ENCODE data around the gene LAMA4. TPM values are rescaled to one million over a fixed set of nuclear protein-coding genes. Genes with fewer than 3 reads are reported as not detected.

The LAMA4 gene
- polyA plus RNA-seq, 2 of the 4 experiments (the other 2 are of a cell fraction): 1.0 to 3.1 TPM

- Histone ChIP-seq H3K9me3 (no peaks in the 10 kb centered on the region), H3K4me1 (no peaks in the 10 kb centered on the region), H3K27ac (no peak overlapping the region), H3K4me2 (no peak overlapping the region), H3K4me3 (no peak overlapping the region)
- TF ChIP-seq POLR2A (IDR thresholded peaks at IDR 0.05; ENCODE audit: low read length): no peak
- TF ChIP-seq MAFK (IDR thresholded peaks at IDR 0.05; ENCODE audit: partially characterized antibody): no peak
- no peak for TF ChIP-seq MAZ (IDR thresholded peaks at IDR 0.05; ENCODE audit: borderline replicate concordance, low read depth, low read length)
- TF ChIP-seq RARB (CRISPR knock-in tag; IDR thresholded peaks at IDR 0.05): no peak
- TF ChIP-seq, protein P1, sequence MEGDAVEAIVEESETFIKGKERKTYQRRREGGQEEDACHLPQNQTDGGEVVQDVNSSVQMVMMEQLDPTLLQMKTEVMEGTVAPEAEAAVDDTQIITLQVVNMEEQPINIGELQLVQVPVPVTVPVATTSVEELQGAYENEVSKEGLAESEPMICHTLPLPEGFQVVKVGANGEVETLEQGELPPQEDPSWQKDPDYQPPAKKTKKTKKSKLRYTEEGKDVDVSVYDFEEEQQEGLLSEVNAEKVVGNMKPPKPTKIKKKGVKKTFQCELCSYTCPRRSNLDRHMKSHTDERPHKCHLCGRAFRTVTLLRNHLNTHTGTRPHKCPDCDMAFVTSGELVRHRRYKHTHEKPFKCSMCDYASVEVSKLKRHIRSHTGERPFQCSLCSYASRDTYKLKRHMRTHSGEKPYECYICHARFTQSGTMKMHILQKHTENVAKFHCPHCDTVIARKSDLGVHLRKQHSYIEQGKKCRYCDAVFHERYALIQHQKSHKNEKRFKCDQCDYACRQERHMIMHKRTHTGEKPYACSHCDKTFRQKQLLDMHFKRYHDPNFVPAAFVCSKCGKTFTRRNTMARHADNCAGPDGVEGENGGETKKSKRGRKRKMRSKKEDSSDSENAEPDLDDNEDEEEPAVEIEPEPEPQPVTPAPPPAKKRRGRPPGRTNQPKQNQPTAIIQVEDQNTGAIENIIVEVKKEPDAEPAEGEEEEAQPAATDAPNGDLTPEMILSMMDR (IDR thresholded peaks at IDR 0.05): no peak
- TF ChIP-seq, protein P2, sequence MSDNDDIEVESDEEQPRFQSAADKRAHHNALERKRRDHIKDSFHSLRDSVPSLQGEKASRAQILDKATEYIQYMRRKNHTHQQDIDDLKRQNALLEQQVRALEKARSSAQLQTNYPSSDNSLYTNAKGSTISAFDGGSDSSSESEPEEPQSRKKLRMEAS (IDR thresholded peaks at IDR 0.05): no peak
- no peak for TF ChIP-seq FOXS1 (CRISPR knock-in tag; IDR thresholded peaks at IDR 0.05)
- no peak for TF ChIP-seq SREBF2 (IDR thresholded peaks at IDR 0.05)
- no peak for TF ChIP-seq RFX5 (IDR thresholded peaks at IDR 0.05)
- no peak for TF ChIP-seq CHD4 (IDR thresholded peaks at IDR 0.05; ENCODE audit: borderline replicate concordance)
- no peak for TF ChIP-seq SMC3 (IDR thresholded peaks at IDR 0.05)
- FAIRE-seq (no peak), ATAC-seq (no peak), DNase-seq (ENCODE audit: low read depth in 1 of 2, low spot score in 1 of 2) (no peak)
- ChIA-PET CTCF (interaction anchor here (0.6 kb wide), 1 partner anchor 65 kb away, joined by 3 read pairs; no protein-coding TSS in a partner anchor), POLR2A (no interaction called here)
- 66% methylated on average over 4 of the region's 4 CpGs for WGBS (ENCODE audit: missing lambda C conversion rate)
Measured at GRCh38 chr6:112249489-112249888, 4.9 kb downstream of the LAMA4 start.

DNA sequence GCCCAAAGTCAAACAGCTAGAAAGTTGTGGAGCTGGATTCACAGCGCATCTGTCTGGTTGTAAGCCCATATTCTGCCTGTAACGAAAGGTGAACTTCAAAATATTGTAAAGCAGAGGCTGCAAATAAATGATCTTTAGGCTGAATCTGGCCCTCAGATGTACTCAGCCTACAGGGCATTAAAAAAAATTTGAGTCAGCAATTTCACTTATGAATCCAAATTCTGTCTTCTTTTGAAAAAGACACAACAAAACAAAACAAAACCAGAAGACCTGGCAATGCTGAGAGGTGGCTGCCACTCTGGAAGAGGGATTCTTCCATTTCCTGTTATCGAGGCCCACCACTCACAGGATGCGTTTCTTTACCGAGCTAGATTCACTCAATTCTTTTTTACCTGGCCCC, 7.1 kb downstream of the LAMA4 start:
- TF ChIP-seq HEYL (CRISPR knock-in tag; IDR thresholded peaks at IDR 0.05): no peak
- TF ChIP-seq HOXA7 (CRISPR knock-in tag; IDR thresholded peaks at IDR 0.05): no peak
- TF ChIP-seq ZC3H11A (IDR thresholded peaks at IDR 0.05): no peak
- no peak for TF ChIP-seq ATOH8 (CRISPR knock-in tag; IDR thresholded peaks at IDR 0.05; ENCODE audit: low read depth)
- no peak for TF ChIP-seq FOXS1 (CRISPR knock-in tag; IDR thresholded peaks at IDR 0.05)
- no peak for TF ChIP-seq PHF8 (IDR thresholded peaks at IDR 0.05; ENCODE audit: borderline replicate concordance, low read depth)
- TF ChIP-seq KDM5A (IDR thresholded peaks at IDR 0.05): no peak
- peak; percentile 66 for TF ChIP-seq MAFK (IDR thresholded peaks at IDR 0.05; ENCODE audit: partially characterized antibody)
- TF ChIP-seq, protein P3, sequence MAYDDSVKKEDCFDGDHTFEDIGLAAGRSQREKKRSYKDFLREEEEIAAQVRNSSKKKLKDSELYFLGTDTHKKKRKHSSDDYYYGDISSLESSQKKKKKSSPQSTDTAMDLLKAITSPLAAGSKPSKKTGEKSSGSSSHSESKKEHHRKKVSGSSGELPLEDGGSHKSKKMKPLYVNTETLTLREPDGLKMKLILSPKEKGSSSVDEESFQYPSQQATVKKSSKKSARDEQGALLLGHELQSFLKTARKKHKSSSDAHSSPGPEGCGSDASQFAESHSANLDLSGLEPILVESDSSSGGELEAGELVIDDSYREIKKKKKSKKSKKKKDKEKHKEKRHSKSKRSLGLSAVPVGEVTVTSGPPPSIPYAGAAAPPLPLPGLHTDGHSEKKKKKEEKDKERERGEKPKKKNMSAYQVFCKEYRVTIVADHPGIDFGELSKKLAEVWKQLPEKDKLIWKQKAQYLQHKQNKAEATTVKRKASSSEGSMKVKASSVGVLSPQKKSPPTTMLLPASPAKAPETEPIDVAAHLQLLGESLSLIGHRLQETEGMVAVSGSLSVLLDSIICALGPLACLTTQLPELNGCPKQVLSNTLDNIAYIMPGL (CRISPR knock-in tag; IDR thresholded peaks at IDR 0.05; ENCODE audit: borderline replicate concordance): no peak
- WGBS (ENCODE audit: missing lambda C conversion rate): 78% methylated on average over 5 of the region's 5 CpGs
- no peak overlapping the region for H3K27ac ChIP-seq
- CTCF ChIA-PET: no interaction called here
- no peak for FAIRE-seq
- H3K9me3 ChIP-seq: no peaks in the 10 kb centered on the region
- no peak for ATAC-seq
- POLR2A ChIA-PET: no interaction called here
- H3K4me1 ChIP-seq: no peaks in the 10 kb centered on the region
- no peak overlapping the region for H3K4me2 ChIP-seq
- DNase-seq (ENCODE audit: low read depth in 1 of 2, low spot score in 1 of 2): no peak
- no peak overlapping the region for H3K4me3 ChIP-seq

- ATAC-seq: no peak
- ChIA-PET POLR2A (no interaction called here), CTCF (interaction anchor here (1.0 to 1.2 kb wide), 2 partner anchors 8 to 16 kb away, joined by 3 read pairs; no protein-coding TSS in a partner anchor)
- no peak for DNase-seq (ENCODE audit: low read depth in 1 of 2, low spot score in 1 of 2)
- Histone ChIP-seq H3K4me3 (no peak overlapping the region), H3K4me1 (no peaks in the 10 kb centered on the region), H3K4me2 (no peak overlapping the region), H3K27ac (no peak overlapping the region), H3K9me3 (no peaks in the 10 kb centered on the region)
- FAIRE-seq: no peak
- 77% methylated on average over 5 of the region's 5 CpGs for WGBS (ENCODE audit: missing lambda C conversion rate)
- TF ChIP-seq EHF (CRISPR knock-in tag; IDR thresholded peaks at IDR 0.05) (no peak), ZC3H11A (IDR thresholded peaks at IDR 0.05) (no peak), BHLHE40 (IDR thresholded peaks at IDR 0.05; ENCODE audit: low read depth, low read length) (no peak), HOXA7 (CRISPR knock-in tag; IDR thresholded peaks at IDR 0.05) (no peak), CBX8 (IDR thresholded peaks at IDR 0.05) (no peak), HOXB5 (CRISPR knock-in tag; IDR thresholded peaks at IDR 0.05) (no peak), USF2 (IDR thresholded peaks at IDR 0.05) (no peak)
- TF ChIP-seq, protein P2 (IDR thresholded peaks at IDR 0.05): no peak
- TF ChIP-seq, protein P4, sequence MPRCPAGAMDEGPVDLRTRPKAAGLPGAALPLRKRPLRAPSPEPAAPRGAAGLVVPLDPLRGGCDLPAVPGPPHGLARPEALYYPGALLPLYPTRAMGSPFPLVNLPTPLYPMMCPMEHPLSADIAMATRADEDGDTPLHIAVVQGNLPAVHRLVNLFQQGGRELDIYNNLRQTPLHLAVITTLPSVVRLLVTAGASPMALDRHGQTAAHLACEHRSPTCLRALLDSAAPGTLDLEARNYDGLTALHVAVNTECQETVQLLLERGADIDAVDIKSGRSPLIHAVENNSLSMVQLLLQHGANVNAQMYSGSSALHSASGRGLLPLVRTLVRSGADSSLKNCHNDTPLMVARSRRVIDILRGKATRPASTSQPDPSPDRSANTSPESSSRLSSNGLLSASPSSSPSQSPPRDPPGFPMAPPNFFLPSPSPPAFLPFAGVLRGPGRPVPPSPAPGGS (IDR thresholded peaks at IDR 0.05): no peak
- TF ChIP-seq, protein P3 (CRISPR knock-in tag; IDR thresholded peaks at IDR 0.05; ENCODE audit: borderline replicate concordance): no peak
Measured at GRCh38 chr6:112245511-112246203, 8.7 kb downstream of the LAMA4 start.

Measured in A549 (cell line).